HG02870 (cell line): ENCODE results near the gene PARD3B.

Experiments
- ATAC-seq: cut with Tn5 transposase; IDR thresholded peaks from one replicate; pipeline ENCODE4 v1.9.1; 2021; ENCODE audit warnings: mild to moderate bottlenecking, moderate library complexity; ENCODE audit not compliant: unreplicated experiment

The PARD3B gene

DNA sequence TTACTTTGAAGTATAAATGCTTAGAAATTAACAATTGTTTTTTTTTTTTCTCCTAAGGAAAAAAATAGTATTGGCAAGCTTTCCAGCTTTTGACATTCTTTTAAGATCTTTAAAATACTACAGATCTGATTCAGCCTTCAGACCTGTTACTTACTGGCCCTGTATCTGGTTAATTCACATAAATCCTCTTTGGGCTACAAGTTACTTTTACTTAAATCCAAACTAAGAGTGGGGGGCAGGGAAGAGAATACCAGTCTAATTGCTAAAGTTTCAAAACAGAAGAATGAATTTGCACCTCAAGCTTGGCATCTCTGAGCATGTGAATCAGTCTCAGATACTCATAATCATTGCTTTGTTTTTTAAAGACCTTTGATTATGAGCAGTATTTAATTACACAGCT is 386.3 kb downstream of the PARD3B start:
- ATAC-seq = no peak

DNA sequence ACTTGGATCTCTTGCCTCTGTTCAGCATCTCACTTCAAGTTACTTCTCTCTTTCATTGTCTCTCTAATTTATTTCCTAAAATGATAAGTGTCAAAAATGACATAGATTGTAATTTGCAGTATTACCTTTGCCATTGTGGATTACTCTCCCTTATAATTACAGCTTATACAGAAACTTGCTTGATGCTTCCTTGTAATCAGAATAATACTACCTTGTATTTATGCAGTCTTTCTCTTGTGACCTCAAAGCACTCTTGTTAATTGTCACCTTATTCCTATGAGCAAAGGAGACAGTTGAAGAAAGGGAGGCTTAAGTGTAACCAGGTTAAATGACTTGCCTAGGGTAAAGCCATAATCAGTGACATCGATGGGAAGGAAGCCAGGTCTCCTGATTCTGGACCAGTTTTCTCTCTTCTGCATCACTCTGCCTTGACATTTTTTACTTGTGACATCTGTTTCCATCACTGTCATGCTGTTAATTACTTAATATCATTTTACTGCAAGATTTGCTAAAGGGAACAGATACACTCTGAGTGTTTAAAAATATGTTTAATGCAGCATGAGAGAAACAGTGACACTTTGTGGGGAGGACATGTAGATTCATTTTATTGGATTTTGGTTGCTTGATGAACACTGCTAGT is 388.6 kb downstream of the PARD3B start:
- ATAC-seq = no peak

DNA sequence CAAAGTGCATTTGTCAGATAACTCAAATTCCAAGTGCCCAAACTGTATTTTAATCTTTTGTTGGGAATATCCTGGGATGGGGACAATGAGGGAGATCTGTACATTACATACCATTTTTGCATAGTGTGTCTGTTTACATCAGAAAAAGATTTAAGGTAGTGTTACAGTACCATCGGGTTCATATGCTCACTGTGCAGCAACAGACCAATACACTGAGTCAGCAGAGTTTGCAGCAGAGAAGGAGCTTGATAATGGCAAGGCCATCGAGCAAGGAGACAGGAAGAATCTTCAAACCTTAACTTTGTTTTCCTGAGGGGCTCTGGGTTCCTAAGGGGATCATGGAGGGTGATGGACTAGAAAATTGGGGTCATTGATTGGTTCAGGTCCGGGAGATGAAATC is 399.7 kb downstream of the PARD3B start:
- no peak for ATAC-seq

DNA sequence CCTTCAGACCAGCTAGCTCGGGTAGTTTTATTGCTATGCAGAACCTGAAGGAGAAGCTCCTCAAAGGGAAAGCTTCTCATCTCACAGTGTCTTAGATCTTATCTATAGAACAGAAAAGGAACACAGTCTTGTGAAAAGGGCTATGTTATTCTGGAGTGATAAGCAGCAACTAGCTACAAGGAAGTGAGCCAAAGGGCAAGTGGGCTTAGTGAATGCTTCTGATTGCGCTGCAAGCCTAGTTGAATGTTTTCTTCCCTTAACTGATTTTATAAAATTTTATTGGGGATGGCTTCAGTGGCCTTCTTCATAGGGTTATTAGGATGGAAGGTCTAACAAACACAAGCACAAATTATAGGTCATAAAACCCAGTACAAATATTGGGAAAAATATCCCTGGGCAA is 400.1 kb downstream of the PARD3B start:
- no peak for ATAC-seq

- ATAC-seq = no peak
These were observed 401.6 kb downstream of the PARD3B start for GRCh38 chr2:204946892-204947291.

DNA sequence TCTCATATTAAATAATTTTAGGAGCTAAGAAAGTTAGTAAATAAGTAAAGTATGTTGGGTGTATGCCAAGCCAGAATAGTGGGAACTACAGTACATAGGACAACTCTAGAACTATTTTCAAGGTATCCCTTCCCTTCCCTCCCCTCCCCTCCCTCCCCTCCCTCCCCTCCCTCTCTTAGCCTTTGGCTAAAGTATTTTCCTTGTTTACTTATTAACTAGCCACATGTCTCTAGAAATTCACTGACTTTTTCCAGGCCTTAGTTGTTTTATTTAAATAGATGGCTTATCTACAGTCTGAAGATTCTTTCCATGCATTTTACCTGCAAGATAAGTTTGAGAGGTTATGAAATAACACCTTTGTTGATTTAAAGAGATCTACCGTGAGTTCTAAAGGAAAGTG is 402.1 kb downstream of the PARD3B start:
- no peak for ATAC-seq

- no peak for ATAC-seq
These were observed 402.9 kb downstream of the PARD3B start for GRCh38 chr2:204948024-204948763.

- no peak for ATAC-seq
These were observed 403.5 kb downstream of the PARD3B start for GRCh38 chr2:204948822-204949221.

GRCh38 chr2:204950695-204951346 is 405.5 kb downstream of the PARD3B start:
- no peak for ATAC-seq

DNA sequence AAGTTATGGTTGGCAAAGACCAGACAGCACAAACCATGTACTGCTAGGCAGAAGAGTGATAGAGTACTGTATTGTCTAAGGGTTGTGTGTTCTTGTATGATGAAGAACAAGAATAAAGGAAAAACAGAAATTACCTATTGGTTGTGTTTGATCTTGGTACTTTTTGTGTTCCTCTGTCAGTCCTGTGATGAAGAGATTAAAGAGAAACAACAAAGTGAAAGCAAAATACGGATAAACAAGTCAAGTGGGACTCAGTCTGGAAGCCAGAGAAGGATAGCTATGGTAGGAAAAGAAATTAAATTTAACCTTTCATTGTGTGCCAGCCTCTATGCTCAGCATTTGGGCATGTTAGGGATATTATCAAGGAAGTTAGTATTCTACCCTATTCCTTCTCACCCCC is 413.1 kb downstream of the PARD3B start:
- ATAC-seq = no peak

DNA sequence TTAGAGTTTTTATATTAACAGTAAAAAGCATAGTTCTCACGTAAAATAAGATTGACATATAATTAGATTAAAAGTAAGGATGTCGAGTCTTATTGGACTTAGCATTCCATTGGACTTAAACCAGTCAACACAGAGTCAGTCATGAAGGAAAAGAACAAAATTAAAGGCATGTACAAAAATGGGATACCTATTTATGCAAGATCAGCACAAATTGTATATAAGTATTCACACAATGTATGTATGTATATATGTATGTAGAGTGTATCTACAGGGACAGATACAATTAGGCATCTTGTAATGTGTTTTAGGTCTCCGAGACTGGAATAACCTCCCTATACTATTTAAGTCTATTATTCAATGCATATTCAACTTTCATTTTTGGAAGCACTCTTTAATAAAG is 419.1 kb downstream of the PARD3B start:
- ATAC-seq = no peak

- ATAC-seq = no peak
These were observed 421.0 kb downstream of the PARD3B start for GRCh38 chr2:204966245-204966644.

DNA sequence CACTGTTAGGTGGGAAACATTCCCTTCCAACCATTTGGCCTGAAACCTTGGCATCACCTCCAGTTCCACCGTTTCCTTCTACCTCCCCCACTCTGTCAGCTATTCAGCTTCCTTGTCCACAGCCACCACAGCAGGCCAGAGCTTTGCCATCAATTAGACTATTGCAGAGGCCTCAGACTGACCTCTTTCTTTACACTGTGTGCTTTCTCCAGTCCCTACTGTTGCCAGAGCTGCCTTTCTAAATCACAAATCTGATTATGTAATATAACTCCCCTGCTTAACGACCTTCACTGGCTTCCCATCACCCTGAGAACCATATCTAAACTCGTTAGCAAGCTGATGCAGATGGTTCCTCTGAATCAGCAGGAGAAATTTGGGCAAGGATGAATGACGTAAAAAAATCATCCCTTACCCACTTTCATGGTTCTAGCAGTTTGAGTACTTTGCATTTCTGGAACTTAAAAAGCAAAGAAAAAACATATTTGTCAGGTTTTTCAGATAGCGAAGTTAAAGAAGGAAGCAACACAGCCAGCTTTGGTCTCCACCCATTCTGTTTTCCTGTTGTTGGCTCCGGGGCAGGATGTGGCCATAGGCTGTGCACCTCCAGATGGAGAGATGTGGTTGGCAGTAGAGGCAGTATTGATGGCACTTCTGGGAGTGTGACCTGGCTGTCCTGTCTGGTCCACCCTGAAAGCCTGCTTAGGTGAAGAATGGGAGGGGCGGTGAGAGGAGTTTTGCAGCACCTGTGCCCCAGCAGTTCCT is 422.1 kb downstream of the PARD3B start:
- no peak for ATAC-seq

GRCh38 chr2:204971206-204971907 is 426.1 kb downstream of the PARD3B start:
- no peak for ATAC-seq

DNA sequence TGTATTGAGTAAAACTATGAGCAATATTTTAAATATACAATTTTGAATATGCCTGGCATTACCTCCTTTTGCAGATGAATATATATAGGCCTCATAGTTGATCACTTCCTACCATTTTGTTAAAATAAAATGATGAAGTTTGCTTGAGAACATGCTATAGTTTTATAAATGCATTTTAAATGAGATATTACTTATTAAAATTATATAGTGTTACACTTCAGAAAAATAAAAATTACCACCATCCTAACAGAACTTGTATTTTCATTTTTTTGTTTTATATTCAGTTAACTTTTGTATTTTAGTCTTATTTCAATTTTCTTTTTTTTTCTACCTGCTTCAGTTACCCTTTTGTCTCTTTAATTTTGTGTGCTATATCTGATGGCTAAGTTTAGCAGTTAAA is 426.9 kb downstream of the PARD3B start:
- no peak for ATAC-seq

DNA sequence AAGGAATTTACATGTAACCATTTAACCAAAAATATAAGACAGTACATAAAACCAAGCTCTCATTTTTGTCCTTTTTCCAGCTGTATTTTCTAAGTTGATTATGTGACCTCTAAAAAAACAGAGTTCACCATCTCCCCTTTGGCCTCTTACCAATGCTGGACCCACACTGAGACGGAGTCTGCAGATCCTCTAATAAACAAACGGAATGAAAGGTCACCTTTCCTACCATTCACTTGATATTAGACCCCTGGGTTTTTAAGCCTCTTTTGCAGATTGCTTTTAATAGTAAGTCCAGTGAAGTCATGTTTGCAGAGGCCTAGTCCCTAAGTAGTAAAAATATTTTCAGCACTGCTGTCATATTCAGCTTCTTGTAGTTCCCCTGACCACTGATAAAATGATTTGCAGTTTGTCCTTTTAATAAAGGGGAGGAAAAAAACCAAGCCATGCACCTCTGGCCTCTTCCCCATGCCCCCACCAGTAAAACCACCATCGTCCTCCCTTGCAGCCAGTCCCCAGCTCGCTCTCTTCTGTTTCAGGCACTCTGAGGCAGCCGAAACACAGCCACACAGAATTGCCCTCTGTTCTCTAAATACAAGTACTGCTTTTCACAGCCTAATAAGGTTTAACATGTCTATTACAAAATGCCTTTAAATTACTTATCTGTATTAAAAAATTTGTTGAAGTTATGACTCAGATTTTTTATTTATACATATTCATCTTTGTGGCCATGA is 427.5 kb downstream of the PARD3B start:
- no peak for ATAC-seq

- ATAC-seq = no peak
These were observed 428.3 kb downstream of the PARD3B start for GRCh38 chr2:204973616-204974015.

- ATAC-seq = no peak
These were observed 429.2 kb downstream of the PARD3B start for GRCh38 chr2:204974487-204974886.

DNA sequence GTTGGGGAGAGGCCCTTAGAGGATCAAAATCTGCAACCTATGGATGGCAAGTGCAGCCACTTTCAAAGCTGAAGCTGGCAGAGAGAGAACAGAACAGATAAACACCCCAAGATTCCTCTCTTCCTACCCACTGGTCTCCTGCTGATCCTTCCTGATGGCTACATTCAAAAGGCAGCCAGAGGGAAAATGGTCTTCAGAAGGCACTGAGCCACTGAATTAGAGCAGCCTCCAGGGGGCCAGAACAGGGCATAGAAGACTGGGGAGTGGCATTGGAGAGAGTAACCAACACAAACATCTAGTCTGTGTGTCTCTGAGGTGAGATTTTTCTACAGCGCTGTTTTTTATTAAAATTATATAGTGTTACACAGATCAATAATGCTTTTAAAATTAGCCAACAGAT is 432.6 kb downstream of the PARD3B start:
- no peak for ATAC-seq

DNA sequence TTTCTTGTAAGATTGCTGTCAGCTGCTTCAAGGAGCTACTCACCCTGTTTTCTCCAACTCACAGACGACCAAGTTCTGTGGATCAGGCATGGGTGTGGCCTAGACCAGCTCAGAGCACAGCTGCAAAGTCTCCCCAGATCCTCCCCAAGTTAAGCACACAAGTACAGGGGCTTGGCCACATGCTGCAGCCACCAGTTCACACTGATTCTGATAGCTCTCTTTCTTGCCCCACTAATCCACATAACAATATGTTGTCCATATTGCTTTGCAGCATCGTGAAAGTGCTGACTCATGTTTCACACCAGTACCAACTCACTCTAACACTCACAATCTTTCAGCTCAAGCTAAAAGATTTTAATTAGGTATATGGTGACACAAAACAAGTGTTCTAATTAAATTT is 437.0 kb downstream of the PARD3B start:
- no peak for ATAC-seq
